ENCODE results near the gene PPP2R2B.

PPP2R2B gene

DNA sequence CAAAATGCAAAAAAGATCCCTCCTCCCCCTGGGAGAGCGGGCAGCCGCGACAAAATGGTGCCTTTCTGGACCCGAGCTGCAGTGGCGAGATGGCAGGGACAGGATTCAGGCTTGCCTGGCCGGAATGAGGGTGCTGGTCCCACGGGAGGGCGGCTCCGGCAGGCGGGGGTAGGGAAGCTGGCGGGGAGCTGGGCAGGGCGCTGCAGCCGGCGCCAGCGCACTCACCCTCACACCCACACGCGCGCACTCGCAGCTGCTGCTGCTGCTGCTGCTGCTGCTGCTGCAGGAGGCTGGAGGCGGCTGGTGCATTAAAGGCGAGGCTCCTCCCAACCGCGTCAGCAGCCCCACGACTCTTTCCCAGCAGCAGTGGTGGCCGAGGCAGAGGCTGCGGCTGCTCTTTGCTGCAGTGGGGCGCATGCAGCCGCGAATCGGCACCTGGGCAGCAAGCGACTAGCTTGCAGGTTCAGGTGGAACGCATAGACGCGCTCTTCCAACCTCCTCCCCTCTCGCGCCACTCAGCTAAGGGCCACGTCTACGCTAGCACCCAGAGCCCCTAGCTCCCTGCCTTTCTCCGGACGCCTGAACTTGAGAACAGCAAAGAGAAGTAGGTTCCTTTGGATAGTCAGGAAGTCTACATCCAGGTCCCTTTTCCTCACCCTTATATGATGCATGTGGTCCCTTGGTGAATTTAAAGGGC, at the start of gene PPP2R2B:
Gene PPP2R2B (minus strand): TSS at position 282 of the 697 bp plus-strand sequence.
- no peak for DNase-seq (ENCODE audit: low read depth in 2 of 2)

DNA sequence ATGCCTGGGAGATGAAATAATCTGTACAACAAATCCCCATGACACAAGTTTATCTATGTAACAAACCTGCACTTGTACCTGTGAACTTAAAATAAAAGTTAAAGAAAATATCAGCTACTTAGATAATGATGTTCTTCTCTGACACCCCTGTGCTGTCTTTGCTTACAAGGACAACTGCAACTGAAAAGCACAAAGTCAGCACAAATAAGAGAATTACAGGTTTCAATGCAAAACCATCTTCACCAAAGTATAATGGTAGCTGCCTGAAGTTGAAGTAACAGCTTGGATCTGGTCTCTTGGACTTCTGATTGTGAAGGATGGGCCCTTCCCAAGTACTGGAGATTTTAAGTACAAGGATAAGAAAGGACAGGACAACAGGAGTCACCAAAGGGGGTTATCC, 45.6 kb upstream of the PPP2R2B start:
- no peak for DNase-seq (ENCODE audit: low read depth in 2 of 2)

DNA sequence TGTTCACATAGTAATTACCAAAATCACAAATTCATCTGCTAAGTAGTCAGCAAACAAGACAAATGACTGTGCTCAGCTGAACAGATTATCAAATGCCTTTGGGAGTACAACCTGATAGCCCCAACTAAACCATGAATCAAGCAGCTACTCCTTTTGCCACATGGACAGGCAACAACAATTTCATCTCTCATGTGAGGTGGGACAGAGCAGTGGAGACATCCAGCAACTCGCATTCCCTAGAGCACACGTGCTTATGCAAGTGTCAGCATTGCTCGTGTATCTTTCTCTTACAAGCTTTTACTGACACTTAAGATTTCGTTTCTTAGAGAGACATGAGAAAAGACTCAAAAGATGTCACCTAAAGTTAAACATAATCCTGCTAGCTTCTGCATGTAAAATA, 42.7 kb upstream of the PPP2R2B start:
- DNase-seq (ENCODE audit: low read depth in 2 of 2), result no peak

DNA sequence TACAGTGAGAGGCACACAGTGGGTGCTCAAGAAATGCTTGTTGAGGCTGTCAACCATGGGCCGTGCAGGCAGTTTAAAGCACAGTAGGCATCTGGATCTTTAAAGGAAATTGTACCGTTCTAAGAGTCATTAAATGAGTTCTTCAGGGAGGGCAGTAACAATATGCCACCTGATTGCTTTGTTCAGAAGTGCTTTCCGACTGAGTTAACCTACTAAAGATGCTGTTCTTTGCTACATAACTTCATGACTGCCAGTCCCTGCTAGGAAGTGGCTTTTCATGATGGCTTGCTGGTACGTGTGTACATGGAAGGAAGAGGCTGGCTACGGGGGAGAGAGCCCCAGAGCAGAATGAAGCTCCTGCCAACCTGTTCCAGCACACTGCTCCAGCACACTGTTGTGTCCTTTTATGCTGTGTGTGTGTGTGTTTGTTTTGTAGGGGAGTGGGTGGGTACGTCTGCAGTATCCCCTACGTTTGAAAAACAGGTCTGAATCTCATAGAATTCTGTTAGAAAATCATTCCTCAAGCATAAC, 41.9 kb upstream of the PPP2R2B start:
- DNase-seq (ENCODE audit: low read depth in 2 of 2), result no peak

DNA sequence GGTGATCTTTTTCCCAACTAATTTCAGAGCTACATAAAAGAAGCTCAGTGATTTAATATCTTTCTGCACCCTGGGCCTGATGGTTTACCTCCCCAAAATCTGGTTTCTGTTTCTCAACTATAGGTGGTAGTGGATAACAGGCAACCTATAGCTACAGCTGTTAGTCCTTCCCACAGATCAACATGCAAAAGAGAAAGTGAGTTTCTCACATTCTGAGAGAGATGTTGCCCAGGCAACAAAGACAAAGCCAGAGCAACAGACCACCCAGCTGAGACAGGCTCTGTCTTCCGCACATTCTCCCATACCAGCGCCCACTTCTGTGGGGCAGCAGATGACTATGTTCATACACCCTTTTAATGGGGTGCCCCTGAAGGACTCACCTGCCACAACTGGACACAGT, 40.7 kb upstream of the PPP2R2B start:
- no peak for DNase-seq (ENCODE audit: low read depth in 2 of 2)

DNA sequence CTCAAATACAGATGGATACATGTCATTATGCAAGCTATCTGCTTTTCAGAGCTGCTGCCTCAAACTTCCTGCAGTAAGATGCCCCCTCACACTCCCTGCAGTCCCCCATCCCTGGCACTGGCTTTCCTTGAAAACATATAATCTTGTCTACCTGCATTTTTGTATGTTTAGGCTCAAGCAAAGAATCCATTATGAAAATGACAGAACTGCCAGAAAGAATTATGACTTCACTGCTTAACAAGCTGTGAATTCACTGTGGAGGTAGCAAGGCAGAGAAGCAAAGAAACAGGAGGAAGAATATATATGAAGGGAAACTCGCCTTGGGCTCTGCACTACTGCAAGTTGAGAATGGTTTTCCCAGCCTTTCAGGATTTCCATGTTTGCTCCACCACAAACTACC, 39.4 kb upstream of the PPP2R2B start:
- no peak for DNase-seq (ENCODE audit: low read depth in 2 of 2)

DNA sequence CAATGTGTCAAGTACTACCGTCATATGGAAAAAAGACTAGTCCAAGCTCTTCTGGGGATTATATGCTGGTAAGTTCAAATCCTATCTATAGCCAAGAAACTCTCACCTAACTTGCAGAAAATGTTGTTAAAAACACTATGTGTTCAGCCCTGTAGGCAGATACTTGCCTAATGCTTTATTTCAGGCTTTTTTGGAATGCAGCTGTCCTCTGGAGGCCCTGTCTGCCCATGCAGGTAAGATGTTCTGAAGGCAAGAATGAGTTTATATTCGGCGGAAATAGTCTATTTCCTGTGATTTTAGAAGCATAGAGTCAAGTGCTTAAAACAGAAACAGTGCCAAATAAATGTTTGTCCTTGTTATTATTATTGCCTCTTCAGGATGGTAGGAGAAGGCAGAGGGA, 34.3 kb upstream of the PPP2R2B start:
- DNase-seq (ENCODE audit: low read depth in 2 of 2), result no peak

DNA sequence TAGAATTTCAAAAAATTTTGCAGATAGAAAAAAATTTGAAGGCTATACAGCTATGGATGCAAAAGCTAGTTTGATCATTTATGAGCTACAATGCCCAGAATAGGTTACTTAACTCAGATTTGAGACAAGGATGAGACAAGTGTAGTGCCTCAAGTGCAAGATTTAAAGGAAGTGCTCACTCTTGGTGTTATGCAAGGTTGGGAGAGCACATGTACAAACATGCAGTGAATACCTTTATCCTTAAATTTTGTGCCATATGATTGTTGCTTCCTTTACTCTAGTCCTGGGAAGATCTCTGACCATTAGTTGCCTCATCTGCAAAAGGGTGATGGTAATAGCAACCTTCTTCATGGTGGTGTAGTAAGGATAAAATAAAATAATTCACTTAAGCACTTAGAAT, 31.7 kb upstream of the PPP2R2B start:
- no peak for DNase-seq (ENCODE audit: low read depth in 2 of 2)

DNA sequence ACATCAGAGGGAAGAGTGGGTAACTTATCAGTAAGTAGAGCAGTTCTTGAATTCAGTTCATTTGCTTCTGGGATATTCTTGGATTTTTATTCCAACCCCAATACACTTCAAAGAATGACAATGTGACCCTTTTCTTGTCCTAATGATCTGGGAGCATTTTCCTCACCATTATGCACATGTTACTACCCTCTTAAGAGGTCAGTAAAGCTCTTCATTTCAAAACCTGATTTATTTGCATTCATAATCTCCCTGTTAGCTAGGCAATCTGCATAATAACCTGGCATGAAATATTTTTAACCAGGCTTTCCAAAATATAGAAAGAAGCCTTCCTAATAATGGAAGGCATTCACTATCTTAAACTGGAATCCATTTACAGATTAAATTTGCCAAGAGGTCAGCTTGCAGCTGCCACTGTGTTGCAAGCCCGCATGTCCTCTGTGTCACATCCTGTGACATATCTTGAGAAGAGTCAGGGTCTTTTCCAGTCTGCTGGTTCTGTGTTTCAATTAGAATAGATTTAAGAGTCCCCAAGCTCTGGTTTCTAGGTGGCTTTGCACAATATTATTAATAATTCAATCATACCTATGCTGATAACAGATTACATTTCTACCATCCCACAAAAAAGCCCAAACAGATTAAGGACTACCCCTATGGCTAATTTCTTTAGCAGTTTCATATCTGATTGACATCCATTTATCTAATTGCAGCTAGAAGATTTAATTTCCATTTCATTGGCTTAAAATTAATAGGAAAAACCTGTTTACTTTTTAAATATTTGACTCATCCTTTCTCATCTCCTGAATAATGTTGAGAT, 30.9 kb upstream of the PPP2R2B start:
- DNase-seq (ENCODE audit: low read depth in 2 of 2), result no peak

DNA sequence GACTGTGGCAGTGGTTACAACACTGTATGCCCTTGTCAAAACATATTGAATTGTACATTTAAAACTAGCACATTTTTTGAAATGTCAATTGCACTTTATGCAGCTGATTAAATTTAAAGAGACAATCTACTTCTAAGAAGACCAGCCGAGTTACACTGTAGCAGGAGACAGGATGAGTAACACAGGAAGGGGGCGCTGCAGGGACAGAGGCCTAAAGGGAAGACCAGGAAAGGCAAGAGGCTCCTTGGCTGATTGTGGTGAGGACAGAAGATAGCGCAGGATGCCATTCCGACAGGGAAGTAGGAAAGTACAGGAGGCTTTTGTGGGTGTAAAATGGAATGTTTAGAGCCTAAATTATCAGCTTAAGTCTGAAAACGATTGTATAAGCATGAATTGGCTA, 28.2 kb upstream of the PPP2R2B start:
- DNase-seq (ENCODE audit: low read depth in 2 of 2), result no peak

DNA sequence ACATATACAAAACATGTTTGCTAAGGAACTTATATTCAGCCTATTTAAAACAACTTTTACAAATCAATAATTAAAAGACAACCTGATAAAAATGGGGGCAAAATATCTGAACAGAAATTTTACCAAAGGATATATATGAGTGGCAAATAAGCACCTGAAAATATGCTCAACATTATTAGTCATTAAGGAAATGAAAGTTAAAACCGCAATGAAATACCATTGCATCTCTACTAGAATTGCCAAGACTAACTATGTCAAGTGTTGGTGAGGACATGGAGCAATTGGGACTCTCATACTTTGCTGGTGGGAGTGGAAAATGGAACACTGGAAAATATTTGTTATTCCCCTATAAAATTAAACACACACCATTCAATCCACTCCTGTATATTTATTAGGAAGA, 26.3 kb upstream of the PPP2R2B start:
- DNase-seq (ENCODE audit: low read depth in 2 of 2), result no peak

DNA sequence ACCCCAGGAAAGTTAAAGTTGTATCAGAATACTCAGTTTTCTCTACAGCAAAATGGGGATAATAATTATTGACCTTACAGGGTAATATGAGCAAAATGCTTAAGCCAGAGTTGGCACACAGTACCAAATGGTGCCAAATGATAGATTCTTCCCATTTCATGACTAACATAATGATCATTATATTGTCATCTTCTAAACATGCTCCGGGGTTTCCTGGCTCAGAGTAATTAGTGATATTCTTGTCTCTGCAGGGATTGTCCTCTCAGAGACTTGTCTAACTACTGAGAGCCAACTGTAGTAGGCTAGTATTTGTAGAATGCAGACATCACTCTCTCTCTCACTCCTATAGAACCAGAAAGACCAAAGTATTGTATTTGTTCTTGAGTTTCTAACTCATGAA, 25.2 kb upstream of the PPP2R2B start:
- no peak for DNase-seq (ENCODE audit: low read depth in 2 of 2)

DNA sequence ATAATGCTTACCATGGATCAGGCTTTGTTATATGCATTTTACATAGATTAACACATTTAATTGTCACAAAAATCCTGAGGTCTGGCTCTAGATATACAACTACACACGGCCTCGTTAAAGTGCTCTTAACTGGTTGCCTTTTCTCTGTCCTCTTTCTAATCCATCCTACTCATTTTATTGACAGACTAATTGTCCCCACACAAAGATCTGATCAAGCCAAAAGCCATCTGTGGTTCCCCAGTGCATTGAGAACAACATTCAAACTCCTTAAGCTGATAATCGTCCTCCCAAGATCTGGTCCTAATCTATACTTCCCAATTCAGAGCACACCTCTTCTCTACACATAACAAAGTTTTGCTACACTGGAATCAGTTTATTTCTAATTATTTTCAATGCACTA, 23.9 kb upstream of the PPP2R2B start:
- no peak for DNase-seq (ENCODE audit: low read depth in 2 of 2)

DNA sequence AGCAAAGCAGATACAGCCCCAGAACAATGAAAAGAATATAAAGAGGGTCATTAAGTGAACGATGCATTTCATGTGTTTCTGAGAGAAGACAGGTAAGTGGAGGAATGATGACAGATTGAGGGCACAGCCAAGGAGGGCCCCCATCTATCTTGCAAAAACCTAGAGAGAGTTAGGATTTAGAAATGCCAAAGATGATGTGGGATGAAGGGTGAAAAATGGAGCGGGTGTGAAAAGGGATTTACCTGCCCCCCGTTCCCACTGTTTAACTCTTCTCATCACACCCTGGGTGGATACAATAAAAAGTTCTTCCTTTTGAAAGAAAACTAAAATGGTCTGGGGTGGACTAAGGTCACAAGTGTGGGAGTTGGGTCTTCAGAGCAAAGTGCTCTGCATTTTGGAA, 18.5 kb upstream of the PPP2R2B start:
- no peak for DNase-seq (ENCODE audit: low read depth in 2 of 2)

DNA sequence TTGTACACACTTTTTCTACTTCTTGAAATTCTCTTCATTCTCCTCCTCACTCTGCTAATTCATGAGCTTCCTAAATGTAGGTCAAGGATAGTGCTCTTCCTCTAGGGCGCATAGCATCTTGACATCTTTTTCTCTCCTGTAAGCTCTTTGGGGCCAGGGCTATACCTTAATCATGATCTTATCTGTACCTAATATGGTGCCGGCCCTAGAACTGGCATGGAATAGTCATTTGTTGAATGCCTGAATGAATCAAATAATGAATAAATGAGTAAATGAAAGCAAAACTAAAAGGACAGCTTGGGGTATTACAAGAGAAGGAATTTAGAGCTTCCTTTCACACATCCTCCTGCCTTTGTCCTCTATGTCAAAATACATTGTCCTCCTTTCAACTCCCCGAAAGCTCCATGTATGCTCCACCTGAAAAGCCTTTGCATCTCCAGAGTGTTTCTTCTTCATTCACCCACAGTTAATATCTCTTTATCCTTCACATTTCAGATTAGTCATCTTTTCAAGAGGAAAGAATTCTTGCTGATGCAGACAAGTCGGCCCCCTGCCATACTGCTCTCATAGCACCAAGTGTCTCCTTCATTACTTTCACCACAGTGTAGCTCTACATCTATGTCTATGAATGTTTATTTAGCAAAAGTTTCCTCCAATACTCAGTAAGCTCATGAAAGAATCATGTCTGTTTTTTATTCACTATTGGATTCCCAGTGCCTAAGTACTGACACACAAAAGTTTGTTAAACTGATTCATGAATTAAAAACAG, 16.4 kb upstream of the PPP2R2B start:
- no peak for DNase-seq (ENCODE audit: low read depth in 2 of 2)

DNA sequence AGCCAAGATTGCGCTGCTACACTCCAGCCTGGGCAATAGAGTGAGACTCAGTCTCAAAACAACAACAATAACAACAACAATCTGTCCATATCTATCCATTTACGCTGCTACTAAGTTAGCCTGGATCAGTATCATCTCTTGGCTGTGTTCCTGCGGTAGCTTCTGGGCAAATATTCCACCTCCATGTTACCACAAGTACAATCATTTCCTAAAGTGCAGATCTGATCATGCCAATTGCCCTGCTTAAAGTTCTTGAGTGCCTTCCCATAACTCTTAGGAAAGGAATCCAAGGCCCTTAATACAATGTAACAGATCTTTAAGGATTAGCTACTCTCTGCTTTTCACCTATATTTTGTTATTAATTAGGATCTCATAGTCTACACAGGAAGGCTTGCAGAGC, 15.4 kb upstream of the PPP2R2B start:
- no peak for DNase-seq (ENCODE audit: low read depth in 2 of 2)

DNA sequence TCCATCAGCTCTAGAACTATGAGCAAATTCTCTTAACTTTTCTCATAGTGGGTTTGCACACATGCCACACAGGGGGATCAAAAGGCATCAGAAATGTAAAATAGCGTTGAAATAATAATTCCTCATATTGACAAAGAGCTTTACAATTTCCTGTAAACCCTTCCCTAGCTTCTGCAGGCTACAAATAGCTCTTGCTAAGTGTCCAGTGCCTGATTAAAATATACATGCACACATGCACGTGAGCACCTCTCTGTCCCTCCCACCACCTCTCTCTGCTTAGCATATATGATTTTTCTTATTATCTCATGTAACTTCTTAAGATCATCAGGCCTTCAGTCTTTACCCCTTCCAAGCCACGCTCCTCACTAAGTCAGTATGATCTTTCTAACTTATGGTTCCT, 13.7 kb upstream of the PPP2R2B start:
- no peak for DNase-seq (ENCODE audit: low read depth in 2 of 2)

DNA sequence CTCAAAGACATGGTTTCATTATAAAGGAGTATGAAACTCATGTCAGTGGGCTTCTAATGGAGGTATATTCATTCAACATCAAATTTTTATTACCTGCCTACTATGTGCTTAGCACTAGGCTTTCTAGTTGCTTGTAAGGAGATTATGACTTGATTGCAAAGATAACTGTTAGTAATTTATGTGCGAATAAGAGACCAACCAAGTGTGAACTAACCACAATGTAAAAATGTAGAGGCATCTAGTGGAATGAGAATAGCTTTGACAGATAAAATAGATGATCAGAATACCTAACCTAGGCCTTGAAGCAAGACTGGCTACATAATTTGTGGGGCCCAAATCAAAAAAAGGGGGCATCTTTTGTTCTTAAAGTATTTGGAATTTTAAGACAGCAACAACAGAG, 13.0 kb upstream of the PPP2R2B start:
- no peak for DNase-seq (ENCODE audit: low read depth in 2 of 2)

DNA sequence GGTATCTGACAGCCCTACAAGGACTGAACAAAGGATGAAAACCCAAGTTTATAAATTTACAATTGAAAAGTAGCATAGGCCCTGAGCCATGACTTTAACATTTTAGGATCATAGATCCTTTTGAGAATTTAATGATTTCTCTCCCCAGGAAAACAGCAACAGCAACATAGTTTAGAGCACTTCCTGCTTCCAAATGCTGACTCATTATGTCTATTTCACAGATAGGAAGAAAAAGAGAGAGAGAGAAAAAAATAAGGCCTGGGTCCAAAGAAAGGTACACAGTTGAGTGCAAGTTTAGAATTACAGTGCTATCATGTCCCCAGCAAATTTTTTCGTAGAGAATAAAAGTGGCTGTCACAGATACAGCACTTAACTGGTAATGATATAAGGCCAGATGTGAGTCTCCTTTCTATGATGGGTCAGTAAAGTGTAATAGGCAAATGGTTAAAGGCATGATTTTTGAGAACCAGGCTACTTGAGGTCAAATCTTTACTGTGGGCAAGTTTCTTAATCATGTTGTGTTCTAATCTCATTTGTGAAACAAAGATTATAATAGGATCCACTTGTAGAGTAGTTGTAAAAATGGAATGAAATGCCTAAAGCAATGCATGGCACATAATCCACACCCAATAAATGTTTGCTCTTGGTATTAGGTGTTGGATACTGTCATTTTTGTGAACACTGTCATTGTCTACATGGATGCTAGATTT, 12.3 kb upstream of the PPP2R2B start:
- no peak for DNase-seq (ENCODE audit: low read depth in 2 of 2)

DNA sequence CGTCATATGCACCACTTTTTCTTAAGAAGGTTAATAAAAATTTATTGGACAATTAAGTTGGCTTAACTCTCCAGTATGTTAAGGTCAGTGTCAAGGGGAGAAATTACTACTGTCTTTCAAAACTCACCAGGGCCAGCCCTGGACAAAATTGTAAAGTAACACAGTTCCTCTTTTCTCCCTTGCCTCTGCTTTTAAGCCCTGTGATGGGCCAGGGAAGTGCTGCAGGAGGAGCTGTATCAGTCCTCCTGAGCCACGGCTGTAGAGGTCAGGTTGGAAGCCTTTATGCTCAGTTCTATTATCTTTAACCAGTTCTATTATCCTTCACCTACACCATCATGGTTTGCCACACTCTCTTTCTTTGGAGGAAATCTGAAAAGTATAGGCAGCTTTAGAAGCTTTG, 11.5 kb upstream of the PPP2R2B start:
- DNase-seq (ENCODE audit: low read depth in 2 of 2), result no peak

DNA sequence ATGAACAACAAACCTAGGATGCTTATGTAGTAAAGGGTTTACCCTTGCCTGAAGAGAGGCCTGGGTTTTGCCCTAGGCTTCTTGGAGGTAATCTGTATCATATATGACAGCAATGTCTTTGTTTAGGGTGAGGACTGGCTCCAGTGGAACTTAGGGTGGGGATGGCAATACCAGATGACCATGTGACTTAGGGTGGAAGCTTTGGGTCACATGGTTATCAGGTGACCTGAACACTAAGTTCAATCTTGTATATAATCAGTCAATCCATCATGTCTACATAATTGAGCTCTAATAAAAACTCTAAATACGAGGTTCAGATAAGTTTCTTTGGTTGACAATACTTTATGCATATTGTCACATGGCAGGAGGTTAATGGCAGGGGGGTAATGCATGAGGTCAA, 10.6 kb upstream of the PPP2R2B start:
- no peak for DNase-seq (ENCODE audit: low read depth in 2 of 2)

All from activated CD8-positive, alpha-beta memory T cell treated with anti-CD3 and anti-CD28 coated beads for 4 hours (primary cell).